ENCODE data around the gene BBS9. TPM values are rescaled to one million over a fixed set of nuclear protein-coding genes. Genes with fewer than 3 reads are reported as not detected.
"Not testable (repeated sequence)": the region's sequence is repeated elsewhere in the genome, so short reads cannot be mapped to it uniquely, and the experiment has no call there.

BBS9 gene
- total and polyA plus RNA-seq, 4 experiments from 2014 or later: 13.9 to 27.3 (median 24.8) TPM

DNA sequence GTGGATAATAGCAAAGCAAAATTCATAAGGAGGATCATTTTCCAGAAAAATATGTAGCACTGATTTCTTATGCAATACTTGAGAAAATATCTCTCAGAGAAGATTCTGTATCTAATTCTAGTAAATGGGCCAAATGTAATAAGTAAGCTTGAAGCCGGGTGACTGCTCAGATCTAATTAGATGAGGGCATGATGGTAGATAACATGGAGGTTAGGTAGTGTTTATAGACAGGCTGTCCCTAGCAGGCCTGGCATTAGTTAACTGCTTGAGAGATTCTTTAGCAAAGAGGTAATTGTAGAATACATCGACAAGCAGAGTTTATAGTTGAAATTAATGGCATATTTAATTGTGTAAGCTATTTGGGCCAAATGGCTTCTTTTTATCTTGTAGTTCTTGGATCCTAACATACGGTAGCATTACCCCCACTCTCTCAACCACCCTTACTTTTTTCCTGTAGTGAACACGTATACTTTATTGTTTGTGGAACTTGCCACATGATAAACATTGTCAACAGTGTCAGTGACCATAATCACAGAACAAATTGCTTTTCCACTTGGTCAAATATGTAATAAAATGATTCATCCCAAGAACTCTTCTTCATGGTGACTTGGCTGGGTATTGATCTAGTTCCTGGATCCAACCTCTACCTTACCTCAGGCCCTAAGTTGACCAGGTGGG, 343.1 kb downstream of the BBS9 start:
- no peaks in the 10 kb centered on the region for H3K27me3 Mint-ChIP-seq
- Histone ChIP-seq H3K4me1 (ENCODE audit: insufficient read depth, low read length) (no peaks in the 10 kb centered on the region), H3K27me3 (ENCODE audit: insufficient read depth, low read length) (no peaks in the 10 kb centered on the region), H3K9me3 (ENCODE audit: control insufficient read depth in 1 of 2, low read length in 2 of 2) (no peaks in the 10 kb centered on the region), H3K27ac (ENCODE audit: low read depth, low read length) (no peak overlapping the region), H3K4me3 (ENCODE audit: low read length in 2 of 2) (no peak overlapping the region), H3K36me3 (ENCODE audit: insufficient read depth, low read length) (no peaks in the 10 kb centered on the region)
- no peak for DNase-seq
- ChIA-PET CTCF (ENCODE audit: partially characterized antibody) (no interaction called here), POLR2A (ENCODE audit: partially characterized antibody) (no interaction called here)
- no peak overlapping the region for H3K27ac Mint-ChIP-seq
- intact Hi-C loops (cut with micrococcal nuclease): no loop called here
- H3K36me3 Mint-ChIP-seq: peaks cover 8 to 27% of the 10 kb centered on the region in 2 donors
- no peak overlapping the region for H3K4me3 Mint-ChIP-seq
- peaks cover 0 to 2% (median 0%) of the 10 kb centered on the region in 4 donors for H3K4me1 Mint-ChIP-seq
- peaks cover 0 to 9% (median 3%) of the 10 kb centered on the region in 8 donors for H3K9me3 Mint-ChIP-seq

DNA sequence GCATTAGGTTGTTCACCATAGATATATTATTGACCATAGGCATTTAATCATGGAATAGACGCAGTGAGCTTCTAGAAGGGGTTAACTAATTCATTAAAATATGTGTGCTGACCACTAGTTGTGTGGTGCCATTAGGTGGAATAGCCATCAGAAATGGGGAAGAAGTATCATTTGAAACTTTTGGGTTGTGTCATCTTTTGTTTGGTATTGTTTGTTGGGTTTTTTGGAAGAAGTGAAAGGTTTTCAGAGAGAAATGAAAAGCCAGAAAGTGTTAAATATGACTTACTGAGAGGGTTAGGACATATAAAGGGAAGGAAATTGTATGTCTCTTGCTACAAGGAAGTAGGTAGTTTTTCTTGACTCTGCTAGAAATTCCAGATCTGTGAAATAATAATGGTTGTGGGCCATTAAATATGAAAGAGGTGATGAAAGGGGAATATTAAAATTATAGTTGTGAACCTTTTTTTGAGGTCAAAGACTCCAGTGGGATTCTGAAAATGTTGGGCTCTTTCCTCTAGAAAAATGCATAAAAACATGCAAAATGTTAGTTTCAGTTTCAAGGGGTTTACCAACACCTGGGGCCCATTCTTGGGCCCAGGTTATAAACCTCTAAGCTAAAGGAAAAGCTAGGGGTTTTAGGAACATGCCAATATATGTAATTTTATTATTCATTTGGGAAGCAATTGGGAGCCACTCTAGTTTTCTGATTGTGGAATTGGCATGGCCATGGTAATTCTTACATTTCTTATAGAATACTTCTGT, 348.5 kb downstream of the BBS9 start:
- no peak overlapping the region for H3K4me3 Mint-ChIP-seq
- H3K27me3 Mint-ChIP-seq: no peaks in the 10 kb centered on the region
- H3K27ac Mint-ChIP-seq: no peak overlapping the region
- ChIA-PET CTCF (ENCODE audit: partially characterized antibody) (no interaction called here), POLR2A (ENCODE audit: partially characterized antibody) (no interaction called here)
- DNase-seq: no peak
- Histone ChIP-seq H3K4me3 (ENCODE audit: low read length in 2 of 2) (no peak overlapping the region), H3K27ac (ENCODE audit: low read depth, low read length) (no peak overlapping the region), H3K4me1 (ENCODE audit: insufficient read depth, low read length) (no peaks in the 10 kb centered on the region), H3K9me3 (ENCODE audit: control insufficient read depth in 1 of 2, low read length in 2 of 2) (no peaks in the 10 kb centered on the region), H3K27me3 (ENCODE audit: insufficient read depth, low read length) (no peaks in the 10 kb centered on the region), H3K36me3 (ENCODE audit: insufficient read depth, low read length) (no peaks in the 10 kb centered on the region)
- peaks cover 0 to 12% (median 9%) of the 10 kb centered on the region in 8 donors for H3K9me3 Mint-ChIP-seq
- peaks cover 0 to 2% (median under 1%) of the 10 kb centered on the region in 4 donors for H3K4me1 Mint-ChIP-seq
- intact Hi-C loops (cut with micrococcal nuclease): no loop called here
- H3K36me3 Mint-ChIP-seq: peaks cover 20 to 39% of the 10 kb centered on the region in 2 donors

DNA sequence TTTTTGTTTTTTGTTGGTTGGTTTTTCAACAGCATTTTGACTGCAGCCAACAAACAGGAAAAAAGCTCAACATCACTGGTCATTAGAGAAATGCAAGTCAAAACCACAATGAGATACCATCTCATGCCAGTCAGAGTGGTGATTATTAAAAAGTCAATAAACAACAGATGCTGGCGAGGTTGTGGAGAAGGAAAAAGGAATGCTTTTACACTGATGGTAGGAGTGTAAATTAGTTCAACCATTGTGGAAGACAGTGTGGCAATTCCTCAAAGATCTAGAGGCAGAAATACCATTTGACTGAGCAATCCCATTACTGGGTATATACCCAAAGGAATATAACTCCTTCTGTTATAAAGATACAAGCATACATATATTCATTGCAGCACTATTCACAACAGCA, 355.1 kb downstream of the BBS9 start:
- H3K9me3 ChIP-seq (ENCODE audit: control insufficient read depth in 1 of 2, low read length in 2 of 2); H3K4me3 Mint-ChIP-seq; H3K36me3 ChIP-seq (ENCODE audit: insufficient read depth, low read length); DNase-seq; H3K4me3 ChIP-seq (ENCODE audit: low read length in 2 of 2); H3K27ac ChIP-seq (ENCODE audit: low read depth, low read length); H3K27ac Mint-ChIP-seq; POLR2A ChIA-PET (ENCODE audit: partially characterized antibody); H3K4me1 Mint-ChIP-seq; H3K27me3 Mint-ChIP-seq; H3K4me1 ChIP-seq (ENCODE audit: insufficient read depth, low read length); CTCF ChIA-PET (ENCODE audit: partially characterized antibody); intact Hi-C loops (cut with micrococcal nuclease); H3K27me3 ChIP-seq (ENCODE audit: insufficient read depth, low read length): not testable (repeated sequence)
- Mint-ChIP-seq H3K9me3 (peaks cover 0 to 14% (median 6%) of the 10 kb centered on the region in 8 donors), H3K36me3 (peaks cover 14 to 36% of the 10 kb centered on the region in 2 donors)

DNA sequence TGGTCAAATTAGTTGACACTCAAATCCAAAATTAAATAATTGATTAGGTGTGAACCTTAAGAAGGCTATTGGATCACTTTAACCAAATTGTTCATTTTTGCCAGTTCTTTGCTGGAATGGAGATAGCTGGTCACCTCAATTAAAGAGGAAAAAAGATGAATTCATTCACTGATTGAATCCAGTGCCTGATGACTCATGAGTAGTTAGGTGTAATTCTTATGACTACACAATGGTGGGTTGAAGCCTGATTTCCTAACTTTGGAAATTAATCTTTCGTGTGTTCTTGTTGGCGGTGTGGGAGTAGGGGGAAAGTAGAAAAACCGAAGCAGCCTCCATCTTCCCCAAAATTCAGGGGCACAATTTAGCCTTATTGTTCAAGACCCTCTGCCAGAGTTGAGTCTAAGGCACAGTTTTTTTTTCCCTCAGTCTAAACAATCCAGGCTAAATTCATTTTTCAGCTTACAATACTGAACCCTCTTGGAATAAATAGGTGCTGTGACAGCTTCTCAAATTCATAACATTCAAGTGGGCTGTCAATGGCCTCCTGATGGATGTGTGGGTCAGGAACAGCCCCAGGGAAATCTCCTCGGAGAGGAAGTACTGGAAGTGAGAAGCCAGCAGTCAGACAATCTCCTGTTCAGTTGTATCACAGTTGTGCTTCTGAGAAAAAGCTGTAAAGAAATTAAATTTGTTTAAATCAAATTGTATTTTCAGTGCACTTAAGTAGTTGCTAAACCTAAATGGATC, 356.6 kb downstream of the BBS9 start:
- intact Hi-C loops (cut with micrococcal nuclease): no loop called here
- no peak for DNase-seq
- Mint-ChIP-seq H3K9me3 (peaks cover 0 to 6% (median 2%) of the 10 kb centered on the region in 8 donors), H3K4me3 (no peak overlapping the region), H3K27me3 (no peaks in the 10 kb centered on the region), H3K36me3 (peaks cover 6 to 24% of the 10 kb centered on the region in 2 donors), H3K27ac (no peak overlapping the region), H3K4me1 (no peaks in the 10 kb centered on the region)
- no peaks in the 10 kb centered on the region for H3K9me3 ChIP-seq (ENCODE audit: control insufficient read depth in 1 of 2, low read length in 2 of 2)
- no peak overlapping the region for H3K27ac ChIP-seq (ENCODE audit: low read depth, low read length)
- no peaks in the 10 kb centered on the region for H3K27me3 ChIP-seq (ENCODE audit: insufficient read depth, low read length)
- ChIA-PET CTCF (ENCODE audit: partially characterized antibody) (no interaction called here), POLR2A (ENCODE audit: partially characterized antibody) (no interaction called here)
- no peaks in the 10 kb centered on the region for H3K4me1 ChIP-seq (ENCODE audit: insufficient read depth, low read length)
- H3K4me3 ChIP-seq (ENCODE audit: low read length in 2 of 2): no peak overlapping the region
- H3K36me3 ChIP-seq (ENCODE audit: insufficient read depth, low read length): no peaks in the 10 kb centered on the region

DNA sequence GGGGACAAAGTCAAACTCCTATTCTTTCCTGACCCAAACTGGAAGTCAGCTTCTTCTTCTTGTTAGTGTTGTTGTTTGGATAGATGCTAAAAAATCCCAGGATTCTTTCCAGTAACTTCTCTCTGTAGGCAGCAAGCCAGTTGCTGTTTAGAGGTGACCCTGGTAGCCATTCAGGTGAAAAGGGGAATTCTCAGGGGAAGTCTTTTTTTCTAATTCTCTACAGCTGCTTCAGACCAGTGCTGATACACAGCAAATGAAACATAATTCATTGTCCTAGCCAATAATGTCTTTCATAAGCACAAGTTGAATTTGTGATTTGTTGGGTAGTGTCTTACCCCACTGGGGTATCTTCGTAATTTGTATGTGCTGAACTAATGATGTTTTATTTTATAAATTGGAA, 357.3 kb downstream of the BBS9 start:
- intact Hi-C loops (cut with micrococcal nuclease): no loop called here
- no peak overlapping the region for H3K27ac ChIP-seq (ENCODE audit: low read depth, low read length)
- Mint-ChIP-seq H3K27ac (no peak overlapping the region), H3K4me1 (no peaks in the 10 kb centered on the region), H3K36me3 (peaks cover 6 to 28% of the 10 kb centered on the region in 2 donors), H3K9me3 (peaks cover 0 to 3% (median 2%) of the 10 kb centered on the region in 8 donors), H3K27me3 (no peaks in the 10 kb centered on the region), H3K4me3 (no peak overlapping the region)
- H3K9me3 ChIP-seq (ENCODE audit: control insufficient read depth in 1 of 2, low read length in 2 of 2): no peaks in the 10 kb centered on the region
- no peaks in the 10 kb centered on the region for H3K4me1 ChIP-seq (ENCODE audit: insufficient read depth, low read length)
- H3K27me3 ChIP-seq (ENCODE audit: insufficient read depth, low read length): no peaks in the 10 kb centered on the region
- H3K4me3 ChIP-seq (ENCODE audit: low read length in 2 of 2): no peak overlapping the region
- ChIA-PET CTCF (ENCODE audit: partially characterized antibody) (interaction anchor here (0.9 kb wide), 1 partner anchor 9 kb away, joined by 4 read pairs; no protein-coding TSS in a partner anchor), POLR2A (ENCODE audit: partially characterized antibody) (no interaction called here)
- H3K36me3 ChIP-seq (ENCODE audit: insufficient read depth, low read length): no peaks in the 10 kb centered on the region
- DNase-seq: no peak

- H3K36me3 ChIP-seq (ENCODE audit: insufficient read depth, low read length): no peaks in the 10 kb centered on the region
Observed at GRCh38 chr7:33487998-33488682, 358.8 kb downstream of the BBS9 start.

GRCh38 chr7:33494474-33494873, 365.1 kb downstream of the BBS9 start:
- no peaks in the 10 kb centered on the region for H3K36me3 ChIP-seq (ENCODE audit: insufficient read depth, low read length)
- no peaks in the 10 kb centered on the region for H3K4me1 ChIP-seq (ENCODE audit: insufficient read depth, low read length)
- Mint-ChIP-seq H3K36me3 (peaks cover 0 to 11% of the 10 kb centered on the region in 2 donors), H3K4me3 (no peak overlapping the region), H3K27me3 (no peaks in the 10 kb centered on the region), H3K27ac (no peak overlapping the region), H3K9me3 (no peaks in the 10 kb centered on the region), H3K4me1 (no peaks in the 10 kb centered on the region)
- H3K4me3 ChIP-seq (ENCODE audit: low read length in 2 of 2): no peak overlapping the region
- DNase-seq: no peak
- no peaks in the 10 kb centered on the region for H3K9me3 ChIP-seq (ENCODE audit: control insufficient read depth in 1 of 2, low read length in 2 of 2)
- intact Hi-C loops (cut with micrococcal nuclease): no loop called here
- CTCF ChIA-PET (ENCODE audit: partially characterized antibody): no interaction called here
- H3K27me3 ChIP-seq (ENCODE audit: insufficient read depth, low read length): no peaks in the 10 kb centered on the region
- POLR2A ChIA-PET (ENCODE audit: partially characterized antibody): no interaction called here
- no peak overlapping the region for H3K27ac ChIP-seq (ENCODE audit: low read depth, low read length)

More at GRCh38 chr7:33487998-33488682, 358.8 kb downstream of the BBS9 start:
- Mint-ChIP-seq H3K4me1 (no peaks in the 10 kb centered on the region), H3K9me3 (peaks cover 0 to 2% (median 0%) of the 10 kb centered on the region in 8 donors), H3K27ac (no peak overlapping the region), H3K4me3 (no peak overlapping the region), H3K27me3 (no peaks in the 10 kb centered on the region), H3K36me3 (peaks cover 6 to 27% of the 10 kb centered on the region in 2 donors)
- Histone ChIP-seq H3K9me3 (ENCODE audit: control insufficient read depth in 1 of 2, low read length in 2 of 2) (no peaks in the 10 kb centered on the region), H3K27me3 (ENCODE audit: insufficient read depth, low read length) (no peaks in the 10 kb centered on the region), H3K4me3 (ENCODE audit: low read length in 2 of 2) (no peak overlapping the region), H3K4me1 (ENCODE audit: insufficient read depth, low read length) (no peaks in the 10 kb centered on the region), H3K27ac (ENCODE audit: low read depth, low read length) (no peak overlapping the region)
- DNase-seq: no peak
- intact Hi-C loops (cut with micrococcal nuclease): no loop called here
- ChIA-PET POLR2A (ENCODE audit: partially characterized antibody) (no interaction called here), CTCF (ENCODE audit: partially characterized antibody) (no interaction called here)
